ENCODE results near the gene C1QTNF1.

C1QTNF1 gene

GRCh38 chr17:78977997-78978973 lies 45.7 kb upstream of the C1QTNF1 start:
- TF ChIP-seq REST (IDR thresholded peaks at IDR 0.05; ENCODE audit: low read depth) (no peak), FOXM1 (IDR thresholded peaks at IDR 0.05; ENCODE audit: borderline replicate concordance, low read depth) (no peak), EP300 (IDR thresholded peaks at IDR 0.05; ENCODE audit: borderline replicate concordance) (no peak), ZBTB7A (IDR thresholded peaks at IDR 0.05; ENCODE audit: low read depth) (no peak), TAF1 (IDR thresholded peaks at IDR 0.05; ENCODE audit: low read depth) (no peak), NFIC (IDR thresholded peaks at IDR 0.05) (no peak), MAX (IDR thresholded peaks at IDR 0.05) (no peak), RAD21 (IDR thresholded peaks at IDR 0.05; ENCODE audit: low read depth) (no peak), YY1 (IDR thresholded peaks at IDR 0.05; ENCODE audit: low read depth) (no peak), USF1 (IDR thresholded peaks at IDR 0.05) (no peak), CEBPB (IDR thresholded peaks at IDR 0.05) (no peak), CREB1 (IDR thresholded peaks at IDR 0.05; ENCODE audit: low read depth) (no peak)

- TF ChIP-seq YY1 (IDR thresholded peaks at IDR 0.05; ENCODE audit: low read depth) (no peak), FOXM1 (IDR thresholded peaks at IDR 0.05; ENCODE audit: borderline replicate concordance, low read depth) (no peak), NFIC (IDR thresholded peaks at IDR 0.05) (no peak), TEAD4 (IDR thresholded peaks at IDR 0.05) (no peak), USF1 (IDR thresholded peaks at IDR 0.05) (no peak), CREB1 (IDR thresholded peaks at IDR 0.05; ENCODE audit: low read depth) (no peak), ZBTB7A (IDR thresholded peaks at IDR 0.05; ENCODE audit: low read depth) (no peak), RAD21 (IDR thresholded peaks at IDR 0.05; ENCODE audit: low read depth) (no peak), EGR1 (IDR thresholded peaks at IDR 0.05) (no peak), EP300 (IDR thresholded peaks at IDR 0.05; ENCODE audit: borderline replicate concordance) (no peak), REST (IDR thresholded peaks at IDR 0.05; ENCODE audit: low read depth) (no peak), CEBPB (IDR thresholded peaks at IDR 0.05) (no peak), MAX (IDR thresholded peaks at IDR 0.05) (no peak), TCF12 (IDR thresholded peaks at IDR 0.05; ENCODE audit: low read depth) (no peak)
Measured at GRCh38 chr17:78979780-78980623, 44.0 kb upstream of the C1QTNF1 start, which contains the start of gene LGALS3BP. TSS of gene LGALS3BP (minus strand) at chr17:78979923. CDS start at chr17:78977191, 2,732 bp downstream.

GRCh38 chr17:78980624-78980972 lies 43.4 kb upstream of the C1QTNF1 start:
- TF ChIP-seq TEAD4 (IDR thresholded peaks at IDR 0.05) (no peak), USF1 (IDR thresholded peaks at IDR 0.05) (no peak), REST (IDR thresholded peaks at IDR 0.05; ENCODE audit: low read depth) (no peak), TCF12 (IDR thresholded peaks at IDR 0.05; ENCODE audit: low read depth) (no peak), EGR1 (IDR thresholded peaks at IDR 0.05) (no peak), MAX (IDR thresholded peaks at IDR 0.05) (no peak), RAD21 (IDR thresholded peaks at IDR 0.05; ENCODE audit: low read depth) (no peak), CEBPB (IDR thresholded peaks at IDR 0.05) (no peak), FOXM1 (IDR thresholded peaks at IDR 0.05; ENCODE audit: borderline replicate concordance, low read depth) (no peak), CREB1 (IDR thresholded peaks at IDR 0.05; ENCODE audit: low read depth) (no peak), TAF1 (IDR thresholded peaks at IDR 0.05; ENCODE audit: low read depth) (no peak), YY1 (IDR thresholded peaks at IDR 0.05; ENCODE audit: low read depth) (no peak), ZBTB7A (IDR thresholded peaks at IDR 0.05; ENCODE audit: low read depth) (no peak), EP300 (IDR thresholded peaks at IDR 0.05; ENCODE audit: borderline replicate concordance) (no peak), NFIC (IDR thresholded peaks at IDR 0.05) (no peak)

All from Ishikawa (cell line).